Aorta (tissue), 5 donors: Measurements from ENCODE around the gene SLC25A33. TPM values are rescaled to one million over a fixed set of nuclear protein-coding genes. Genes with fewer than 3 reads are reported as not detected.
"Not testable (repeated sequence)": the region's sequence is repeated elsewhere in the genome, so short reads cannot be mapped to it uniquely, and the experiment has no call there.

Experiments used
- ATAC-seq: fragments of 200-7000 bp; cut with Tn5 transposase; one replicate; pipeline ENCODE4 v1.9.1; 2022; ENCODE audit warnings: moderate library complexity; ENCODE audit not compliant: low FRiP score
- DNase-seq, 2 donors: peaks; one replicate each; pipeline ENCODE4 v3.0.0-alpha.2; 2020
- H3K27ac ChIP-seq, 2 donors: one replicate each; pipeline ENCODE4 v1.5.1; 2013; ENCODE audit warnings: low read length in 2 of 2, mild to moderate bottlenecking in 2 of 2, moderate library complexity in 2 of 2, control low read depth in 1 of 2, inconsistent platforms in 1 of 2, low read depth in 1 of 2
- H3K27me3 ChIP-seq, 2 donors: one replicate each; pipeline ENCODE4 v1.6.1; 2013; ENCODE audit warnings: control low read depth in 1 of 2, low read length in 1 of 2, mild to moderate bottlenecking in 1 of 2, moderate library complexity in 1 of 2; ENCODE audit not compliant: insufficient read depth in 2 of 2, control insufficient read depth in 1 of 2
- H3K36me3 ChIP-seq, 2 donors: one replicate each; pipeline ENCODE4 v1.6.1; 2013; ENCODE audit warnings: control low read depth in 1 of 2, low read length in 1 of 2, mild to moderate bottlenecking in 1 of 2; ENCODE audit not compliant: insufficient read depth in 2 of 2, control insufficient read depth in 1 of 2
- H3K4me1 ChIP-seq, 2 donors: one replicate each; pipeline ENCODE4 v1.6.1; 2013; ENCODE audit warnings: low read length in 2 of 2, control low read depth in 1 of 2, mild to moderate bottlenecking in 1 of 2, moderate library complexity in 1 of 2; ENCODE audit not compliant: insufficient read depth in 2 of 2, control insufficient read depth in 1 of 2
- H3K4me3 ChIP-seq, 2 donors: one replicate each; pipeline ENCODE4 v1.5.1; 2013; ENCODE audit warnings: low read length in 2 of 2, control low read depth in 1 of 2, mild to moderate bottlenecking in 1 of 2
- H3K9me3 ChIP-seq: one replicate; pipeline ENCODE4 v1.6.1; 2013; ENCODE audit warnings: mild to moderate bottlenecking, low read length; ENCODE audit not compliant: control insufficient read depth
- WGBS, 2 donors: extraction: QIAGEN DNeasy Blood & Tissue Kit; methylation state at CpG; one replicate each; pipeline ENCODE4 v1.1.7; 2013; 5-methylcytosine and 5-hydroxymethylcytosine counted together
- intact Hi-C, 2 donors: fragments of 100-400 bp; cut with DNase I; formaldehyde crosslinking; loops; one replicate each; pipeline versions ENCODE4 v1.14.2 to v1.15.0; 2022
- polyA plus RNA-seq, 2 donors: library from polyadenylated mRNA; stranded (reverse); fragments of 200-250 nt; gene quantifications; one replicate each; pipeline ENCODE4 v1.2.3, GENCODE V29; 2013
- total RNA-seq, 2 donors: library from RNA; stranded (reverse); fragmentation: NEBNext Ultra II Directional; extraction: Animal tissue kit (Norgen Biotek cat#: 25700); gene quantifications; one replicate each; pipeline ENCODE4 v1.2.1, GENCODE V29; 2021
- donor health status: healthy with polysubstance abuse.
- donor health status: Bipolar disorder and iron deficiency.
- donor health status: DM: no; HTN: no; CAD: no.
- donor health status: DM: no; HTN: no; CAD: no.
- donor health status: DM: yes; HTN: yes; CAD: no.

SLC25A33 gene
- total and polyA plus RNA-seq, 4 donors, result 1.5 to 3.0 (median 2.1) TPM

- intact Hi-C loops, result loop anchor here (10.0 kb wide), 2 partner anchors 286 to 296 kb away; no protein-coding TSS in a partner anchor
- 88 to 90% methylated on average over 16 of the region's 16 CpGs for WGBS, 2 donors
Measured at GRCh38 chr1:9570886-9571529, 31.7 kb downstream of the SLC25A33 start.

GRCh38 chr1:9573723-9574122 lies 34.5 kb downstream of the SLC25A33 start:
- Histone ChIP-seq H3K4me1 (no peaks in the 10 kb centered on the region), H3K27ac (no peak overlapping the region), H3K9me3 (no peaks in the 10 kb centered on the region), H3K4me3 (no peak overlapping the region), H3K27me3 (no peaks in the 10 kb centered on the region), H3K36me3 (no peaks in the 10 kb centered on the region)
- no peak for ATAC-seq
- no peak for DNase-seq
- WGBS, 2 donors, result 68 to 85% methylated on average over 2 of the region's 2 CpGs
- intact Hi-C loops, result loop anchor here (1.0 to 10.0 kb wide), 3 partner anchors 78 to 299 kb away; no protein-coding TSS in a partner anchor

More at GRCh38 chr1:9570886-9571529, 31.7 kb downstream of the SLC25A33 start:
- H3K36me3 ChIP-seq, ATAC-seq, H3K4me1 ChIP-seq, H3K4me3 ChIP-seq, H3K27me3 ChIP-seq, H3K9me3 ChIP-seq, H3K27ac ChIP-seq, DNase-seq: not testable (repeated sequence)

GRCh38 chr1:9575486-9575885 lies 36.2 kb downstream of the SLC25A33 start:
- Histone ChIP-seq H3K4me1 (no peaks in the 10 kb centered on the region), H3K36me3 (no peaks in the 10 kb centered on the region), H3K27me3 (no peaks in the 10 kb centered on the region), H3K4me3 (no peak overlapping the region), H3K27ac (no peak overlapping the region), H3K9me3 (no peaks in the 10 kb centered on the region)
- no peak for DNase-seq
- no peak for ATAC-seq
- intact Hi-C loops, result loop anchor here (10.0 kb wide), 2 partner anchors 291 to 301 kb away; no protein-coding TSS in a partner anchor
- 91 to 95% methylated on average over 6 of the region's 6 CpGs for WGBS, 2 donors

GRCh38 chr1:9576903-9577302 lies 37.6 kb downstream of the SLC25A33 start:
- Histone ChIP-seq H3K9me3 (no peaks in the 10 kb centered on the region), H3K36me3 (no peaks in the 10 kb centered on the region), H3K4me1 (no peaks in the 10 kb centered on the region), H3K4me3 (no peak overlapping the region), H3K27me3 (no peaks in the 10 kb centered on the region), H3K27ac (no peak overlapping the region)
- WGBS, 2 donors, result 91 to 96% methylated on average over 6 of the region's 6 CpGs
- intact Hi-C loops, result loop anchor here (10.0 kb wide), 2 partner anchors 292 to 302 kb away; no protein-coding TSS in a partner anchor
- DNase-seq (no peak), ATAC-seq (no peak)

- no peaks in the 10 kb centered on the region for H3K4me1 ChIP-seq
- H3K27me3 ChIP-seq, result no peaks in the 10 kb centered on the region
- no peaks in the 10 kb centered on the region for H3K36me3 ChIP-seq
- no peak overlapping the region for H3K4me3 ChIP-seq
- DNase-seq (peak in 1 of 2 donors; percentile 6), ATAC-seq (no peak)
- intact Hi-C loops, result loop anchor here (10.0 kb wide), 2 partner anchors 293 to 303 kb away; no protein-coding TSS in a partner anchor
- no peaks in the 10 kb centered on the region for H3K9me3 ChIP-seq
- H3K27ac ChIP-seq, result no peak overlapping the region
- WGBS, 2 donors, result 82 to 88% methylated on average over 5 of the region's 5 CpGs
Measured at GRCh38 chr1:9577423-9577822, 38.2 kb downstream of the SLC25A33 start.

GRCh38 chr1:9580942-9581341 lies 41.7 kb downstream of the SLC25A33 start:
- DNase-seq (no peak), ATAC-seq (no peak)
- H3K4me3 ChIP-seq, result no peak overlapping the region
- no peaks in the 10 kb centered on the region for H3K4me1 ChIP-seq
- no peak overlapping the region for H3K27ac ChIP-seq
- intact Hi-C loops, result loop anchor here in 1 of 2 donors (10.0 kb wide), 1 partner anchor 1114 kb away; no protein-coding TSS in a partner anchor
- WGBS, 2 donors, result 85 to 87% methylated on average over 2 of the region's 2 CpGs
- H3K27me3 ChIP-seq, result no peaks in the 10 kb centered on the region
- H3K9me3 ChIP-seq, result no peaks in the 10 kb centered on the region
- no peaks in the 10 kb centered on the region for H3K36me3 ChIP-seq

GRCh38 chr1:9586147-9586766 lies 47.0 kb downstream of the SLC25A33 start:
- Histone ChIP-seq H3K27me3 (no peaks in the 10 kb centered on the region), H3K36me3 (no peaks in the 10 kb centered on the region), H3K4me1 (no peaks in the 10 kb centered on the region), H3K27ac (no peak overlapping the region), H3K4me3 (no peak overlapping the region), H3K9me3 (no peaks in the 10 kb centered on the region)
- WGBS, 2 donors, result 90% methylated on average over 3 of the region's 3 CpGs
- no peak for DNase-seq
- intact Hi-C loops, result loop anchor here in 1 of 2 donors (10.0 kb wide), 1 partner anchor 1109 kb away; no protein-coding TSS in a partner anchor
- ATAC-seq, result no peak

- peak; percentile 97 for ATAC-seq
- H3K9me3 ChIP-seq, result no peaks in the 10 kb centered on the region
- H3K4me1 ChIP-seq, result no peaks in the 10 kb centered on the region
- H3K27me3 ChIP-seq, result no peaks in the 10 kb centered on the region
- WGBS, 2 donors, result 0% methylated on average over 62 to 94 of the region's 94 CpGs
- H3K36me3 ChIP-seq, result no peaks in the 10 kb centered on the region
- H3K27ac ChIP-seq, result no peak within 1 kb of the TSS
- peak; percentile 96 to 97 for DNase-seq
- H3K4me3 ChIP-seq, result peak within 1 kb of the TSS; percentile 80 to 87
- intact Hi-C loops, result loop anchor here in 1 of 2 donors (10.0 kb wide), 1 partner anchor 1106 kb away; no protein-coding TSS in a partner anchor
Measured at GRCh38 chr1:9588551-9589143, 49.4 kb downstream of the SLC25A33 start, which contains the start of gene TMEM201. TSS of gene TMEM201 (plus strand) at chr1:9588911. CDS start at chr1:9588931, 20 bp downstream.
